Activated T-helper 2 cell treated with anti-CD3 and anti-CD28 coated beads, Interferon-gamma antibody, Interleukin-2, Interleukin-4, amounts not matched to agents 10 μg/mL and 5 μg/mL and 100 μg/mL, durations not matched to agents 14 hours and 24 hours and 36 hours (primary cell): ENCODE results near the gene IFI35. TPM values are rescaled to one million over a fixed set of nuclear protein-coding genes. Genes with fewer than 3 reads are reported as not detected.

Source experiments
- total RNA-seq: library from RNA; stranded (reverse); gene quantifications from 2 replicates; pipeline ENCODE4 v1.2.3, GENCODE V29; 2022

Gene IFI35
- total RNA-seq, 1 donor from 2014 or later = 49.1 TPM

Other genes starting within 250 kb of the IFI35 start
- not detected in 2 replicates for gene RAMP2, start 245.6 kb upstream of the IFI35 start, total RNA-seq
- gene VPS25, start 233.3 kb upstream of the IFI35 start, total RNA-seq = 88.8 and 90.4 TPM in 2 replicates
- 0.16 and 0.28 TPM in 2 replicates for gene WNK4, start 226.2 kb upstream of the IFI35 start, total RNA-seq
- gene COA3, start 208.1 kb upstream of the IFI35 start, total RNA-seq = 51.2 and 51.7 TPM in 2 replicates
- gene CNTD1, start 207.9 kb upstream of the IFI35 start, total RNA-seq = 0.09 TPM in 1 of 2 replicates, not detected in the other
- 97.2 and 104 TPM in 2 replicates for gene BECN1, start 182.5 kb upstream of the IFI35 start, total RNA-seq
- 172 TPM in 2 replicates for gene PSME3, start 173.4 kb upstream of the IFI35 start, total RNA-seq
- gene AOC2, start 162.2 kb upstream of the IFI35 start, total RNA-seq = 3.2 TPM in 2 replicates
- gene AOC3, start 155.6 kb upstream of the IFI35 start, total RNA-seq = 1.6 and 2.4 TPM in 2 replicates
- not detected in 2 replicates for gene G6PC1, start 106.0 kb upstream of the IFI35 start, total RNA-seq
- gene AARSD1, start 42.3 kb upstream of the IFI35 start, total RNA-seq = 62.3 and 75.3 TPM in 2 replicates
- 1.9 and 2.1 TPM in 2 replicates for gene PTGES3L, start 26.7 kb upstream of the IFI35 start, total RNA-seq
- gene RUNDC1, start 26.2 kb upstream of the IFI35 start, total RNA-seq = 18.7 and 19.9 TPM in 2 replicates
- gene RPL27, start 8.4 kb upstream of the IFI35 start, total RNA-seq = 1,137 and 1,172 TPM in 2 replicates
- gene VAT1, start 15.6 kb downstream of the IFI35 start, total RNA-seq = 18.6 and 21.7 TPM in 2 replicates
- gene RND2, start 18.4 kb downstream of the IFI35 start, total RNA-seq = 0.05 TPM in 1 of 2 replicates, not detected in the other
- gene BRCA1, start 118.6 kb downstream of the IFI35 start, total RNA-seq = 66.4 and 68.3 TPM in 2 replicates
- gene NBR1, start 164.4 kb downstream of the IFI35 start, total RNA-seq = 49.1 and 50.8 TPM in 2 replicates
- 18.5 and 22.0 TPM in 2 replicates for gene TMEM106A, start 205.1 kb downstream of the IFI35 start, total RNA-seq
- not detected in 2 replicates for gene CCDC200, start 221.8 kb downstream of the IFI35 start, total RNA-seq
- gene RNU2-1, start 227.2 kb downstream of the IFI35 start, total RNA-seq = 5,483 and 5,636 TPM in 2 replicates